MM.1S (cell line): Measurements from ENCODE around the gene KRTAP10-4.

ENCODE experiments used
- DNase-seq: peaks from one replicate; pipeline ENCODE4 v3.0.0-alpha.2; 2015
- H2AFZ ChIP-seq: fragments of 300-600 bp; sonication (generic); 2 replicates; pipeline ENCODE4 v1.6.0; 2016; ENCODE audit warnings: antibody characterized with exemption, low read length
- H3F3A ChIP-seq: fragments of 300-600 bp; sonication (generic); 2 replicates; pipeline ENCODE4 v1.6.1; 2016; ENCODE audit warnings: mild to moderate bottlenecking, antibody characterized with exemption, low read length, moderate library complexity, mixed read lengths; ENCODE audit not compliant: insufficient read depth
- H3K27ac ChIP-seq: fragments of 300-600 bp; sonication (generic); 2 replicates; pipeline ENCODE4 v1.5.1; 2016; ENCODE audit warnings: mild to moderate bottlenecking, low read length
- H3K27me3 ChIP-seq: fragments of 300-600 bp; sonication (generic); replicated peaks from 2 replicates; pipeline ENCODE4 v1.6.0; 2016; ENCODE audit warnings: low read length; ENCODE audit not compliant: insufficient read depth
- H3K36me3 ChIP-seq: fragments of 300-600 bp; sonication (generic); replicated peaks from 2 replicates; pipeline ENCODE4 v1.6.1; 2016; ENCODE audit warnings: mild to moderate bottlenecking, low read length, mixed read lengths; ENCODE audit not compliant: insufficient read depth
- H3K4me1 ChIP-seq: fragments of 300-600 bp; sonication (generic); 2 replicates; pipeline ENCODE4 v1.6.1; 2016; ENCODE audit warnings: low read length, mixed read lengths
- H3K4me2 ChIP-seq: fragments of 300-600 bp; sonication (generic); 2 replicates; pipeline ENCODE4 v1.6.0; 2016; ENCODE audit warnings: low read depth, low read length
- H3K4me3 ChIP-seq: fragments of 300-600 bp; sonication (generic); 2 replicates; pipeline ENCODE4 v1.5.1; 2016; ENCODE audit warnings: low read length, mixed read lengths
- H3K79me2 ChIP-seq: fragments of 300-600 bp; sonication (generic); 2 replicates; pipeline ENCODE4 v1.6.1; 2016; ENCODE audit warnings: mixed run types, low read length, mixed read lengths
- H3K9ac ChIP-seq: fragments of 300-600 bp; sonication (generic); 2 replicates; pipeline ENCODE4 v1.6.1; 2016; ENCODE audit warnings: low read length, mixed read lengths
- H3K9me2 ChIP-seq: fragments of 300-600 bp; sonication (generic); replicated peaks from 2 replicates; pipeline ENCODE4 v1.6.1; 2016; ENCODE audit warnings: mild to moderate bottlenecking, low read length, mixed read lengths; ENCODE audit not compliant: insufficient read depth
- H3K9me3 ChIP-seq: fragments of 300-600 bp; sonication (generic); replicated peaks from 2 replicates; pipeline ENCODE4 v1.6.1; 2016; ENCODE audit warnings: mild to moderate bottlenecking, low read length, mixed read lengths; ENCODE audit not compliant: insufficient read depth
- H4K20me1 ChIP-seq: fragments of 300-600 bp; sonication (generic); 2 replicates; pipeline ENCODE4 v1.6.1; 2016; ENCODE audit warnings: mild to moderate bottlenecking, low read length, moderate library complexity, mixed read lengths; ENCODE audit not compliant: insufficient read depth
- CTCF ChIP-seq: fragments of 300-600 bp; sonication (generic); IDR thresholded peaks from 2 replicates; pipeline ENCODE4 v1.5.1; 2016; ENCODE audit warnings: antibody characterized with exemption, low read length, mixed read lengths
- EZH2 ChIP-seq: fragments of 300-600 bp; sonication (generic); optimal IDR thresholded peaks from 2 replicates; pipeline ENCODE3; 2017; ENCODE audit warnings: low read depth, mild to moderate bottlenecking, antibody characterized with exemption, low read length, mixed read lengths
- EZH2phosphoT487 ChIP-seq: fragments of 300-600 bp; sonication (generic); IDR thresholded peaks from 2 replicates; pipeline ENCODE4 v1.6.1; 2018; ENCODE audit warnings: antibody characterized with exemption, low read length

KRTAP10-4 gene

DNA sequence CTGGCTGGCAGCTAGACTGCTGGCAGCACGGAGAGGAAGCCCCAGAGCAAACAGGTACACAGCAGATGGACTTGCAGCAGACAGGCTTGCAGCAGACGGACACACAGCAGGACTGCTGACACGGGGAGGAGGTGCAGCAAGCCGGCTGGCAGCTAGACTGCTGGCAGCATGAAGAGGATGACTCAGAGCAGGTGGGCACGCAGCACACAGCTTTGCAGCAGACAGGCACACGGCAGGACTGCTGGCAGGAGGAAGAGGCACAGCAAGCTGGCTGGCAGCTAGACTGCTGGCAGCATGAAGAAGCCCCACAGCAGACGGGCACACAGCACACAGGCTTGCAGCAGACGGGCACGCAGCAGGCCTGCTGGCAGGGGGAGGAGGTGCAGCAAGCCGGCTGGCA lies 22.7 kb upstream of the KRTAP10-4 start:
- DNase-seq = no peak
- no peak overlapping the region for H3K9ac ChIP-seq
- H3K4me1 ChIP-seq = no peaks in the 10 kb centered on the region
- H3K36me3 ChIP-seq = no peaks in the 10 kb centered on the region
- no peak overlapping the region for H3K27ac ChIP-seq
- H3K9me3 ChIP-seq = no peaks in the 10 kb centered on the region
- no peak overlapping the region for H3K4me2 ChIP-seq
- peaks cover 98% of the 10 kb centered on the region for H3K27me3 ChIP-seq
- no peaks in the 10 kb centered on the region for H4K20me1 ChIP-seq
- H3K4me3 ChIP-seq = no peak overlapping the region
- no peak overlapping the region for H2AFZ ChIP-seq
- no peaks in the 10 kb centered on the region for H3F3A ChIP-seq
- no peaks in the 10 kb centered on the region for H3K9me2 ChIP-seq
- no peaks in the 10 kb centered on the region for H3K79me2 ChIP-seq
- TF ChIP-seq EZH2 = no peak
- TF ChIP-seq EZH2phosphoT487 = no peak
- TF ChIP-seq CTCF = no peak

GRCh38 chr21:44551340-44551961 lies 22.1 kb upstream of the KRTAP10-4 start, which contains the start of gene KRTAP10-2:
Gene KRTAP10-2 (minus strand): TSS chr21:44551505. CDS start chr21:44551458, 47 bp downstream.
- DNase-seq = no peak

DNA sequence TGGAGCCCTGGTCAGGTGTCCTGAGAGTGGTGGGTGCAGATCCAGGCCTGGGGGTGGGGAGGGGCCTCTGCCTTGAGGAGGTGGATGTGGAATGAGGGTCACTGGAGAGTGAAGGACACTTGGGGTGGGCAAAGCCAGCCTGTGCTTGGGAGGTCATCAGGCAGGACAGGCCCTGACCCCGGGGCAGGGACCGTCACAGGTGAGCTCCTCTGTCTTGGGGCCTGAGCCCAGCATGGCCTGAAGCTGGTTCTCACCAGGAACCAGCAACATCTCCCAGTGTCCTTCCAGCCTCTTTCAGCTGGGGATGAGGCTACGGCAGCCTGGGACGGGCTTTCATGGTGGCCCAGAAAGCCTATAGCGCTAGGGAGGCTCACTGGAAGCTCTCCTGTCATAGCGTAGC lies 21.4 kb upstream of the KRTAP10-4 start:
- no peaks in the 10 kb centered on the region for H3K79me2 ChIP-seq
- no peak overlapping the region for H3K27ac ChIP-seq
- no peak overlapping the region for H3K4me3 ChIP-seq
- no peak overlapping the region for H3K4me2 ChIP-seq
- no peaks in the 10 kb centered on the region for H4K20me1 ChIP-seq
- H3F3A ChIP-seq = no peaks in the 10 kb centered on the region
- peaks cover 98% of the 10 kb centered on the region for H3K27me3 ChIP-seq
- no peak for TF ChIP-seq EZH2phosphoT487
- TF ChIP-seq EZH2 = no peak
- no peak for TF ChIP-seq CTCF
- no peaks in the 10 kb centered on the region for H3K9me3 ChIP-seq
- no peak overlapping the region for H3K9ac ChIP-seq
- no peak overlapping the region for H2AFZ ChIP-seq
- no peaks in the 10 kb centered on the region for H3K9me2 ChIP-seq
- no peaks in the 10 kb centered on the region for H3K4me1 ChIP-seq
- no peaks in the 10 kb centered on the region for H3K36me3 ChIP-seq
- DNase-seq = no peak

More at GRCh38 chr21:44551340-44551961, 22.1 kb upstream of the KRTAP10-4 start, which contains the start of gene KRTAP10-2:
- TF ChIP-seq EZH2 = no peak
- Histone ChIP-seq H2AFZ (no peak within 1 kb of the TSS), H3K36me3 (no peaks in the 10 kb centered on the region), H4K20me1 (no peaks in the 10 kb centered on the region), H3K4me2 (no peak within 1 kb of the TSS), H3K27ac (no peak within 1 kb of the TSS), H3K27me3 (peaks cover 98% of the 10 kb centered on the region), H3K4me1 (no peaks in the 10 kb centered on the region), H3K9me2 (no peaks in the 10 kb centered on the region), H3F3A (no peaks in the 10 kb centered on the region), H3K9ac (no peak within 1 kb of the TSS), H3K4me3 (no peak within 1 kb of the TSS), H3K79me2 (no peaks in the 10 kb centered on the region), H3K9me3 (no peaks in the 10 kb centered on the region)

- no peak overlapping the region for H3K4me3 ChIP-seq
- H3K27me3 ChIP-seq = peaks cover 98% of the 10 kb centered on the region
- H3K9ac ChIP-seq = no peak overlapping the region
- TF ChIP-seq EZH2 = peak; percentile 46
- no peak for TF ChIP-seq EZH2phosphoT487
- TF ChIP-seq CTCF = no peak
- no peak for DNase-seq
- no peak overlapping the region for H3K27ac ChIP-seq
- H3K4me2 ChIP-seq = no peak overlapping the region
- H3K36me3 ChIP-seq = no peaks in the 10 kb centered on the region
- no peaks in the 10 kb centered on the region for H4K20me1 ChIP-seq
- H2AFZ ChIP-seq = no peak overlapping the region
- no peaks in the 10 kb centered on the region for H3K79me2 ChIP-seq
- no peaks in the 10 kb centered on the region for H3K9me2 ChIP-seq
- no peaks in the 10 kb centered on the region for H3K4me1 ChIP-seq
- H3F3A ChIP-seq = no peaks in the 10 kb centered on the region
- H3K9me3 ChIP-seq = no peaks in the 10 kb centered on the region
Observed at GRCh38 chr21:44552681-44553080, 20.8 kb upstream of the KRTAP10-4 start.
